Colonic mucosa (tissue), 4 donors: ENCODE measurements around the gene KCNH5. TPM values are rescaled to one million over a fixed set of nuclear protein-coding genes. Genes with fewer than 3 reads are reported as not detected.

ENCODE experiments used
- DNase-seq: peaks from one replicate; pipeline ENCODE4 v3.0.0-alpha.2; 2020
- H3K27ac ChIP-seq: fragments of 200-600 bp; one replicate; pipeline ENCODE4 v1.8.0; 2021
- H3K27me3 ChIP-seq: fragments of 200-600 bp; one replicate; pipeline ENCODE4 v1.8.0; 2021
- H3K36me3 ChIP-seq: fragments of 200-600 bp; one replicate; pipeline ENCODE4 v1.8.0; 2021
- H3K4me1 ChIP-seq: fragments of 200-600 bp; one replicate; pipeline ENCODE4 v1.8.0; 2021; ENCODE audit warnings: mild to moderate bottlenecking
- H3K4me3 ChIP-seq: fragments of 200-600 bp; one replicate; pipeline ENCODE4 v1.8.0; 2021
- H3K9ac ChIP-seq, 2 donors: one replicate each; pipeline ENCODE4 v1.7.0; 2013; ENCODE audit warnings: control low read depth in 2 of 2, low read depth in 2 of 2, low read length in 2 of 2
- H3K9me3 ChIP-seq: fragments of 200-600 bp; one replicate; pipeline ENCODE4 v1.8.0; 2021
- CTCF ChIP-seq: fragments of 200-600 bp; IDR thresholded peaks from one replicate; pipeline ENCODE4 v1.8.0; 2022; ENCODE audit warnings: antibody characterized with exemption, mild to moderate bottlenecking
- intact Hi-C: fragments of 100-400 bp; cut with DNase I; formaldehyde crosslinking; loops from one replicate; pipeline ENCODE4 v1.14.1; 2022
- total RNA-seq, 2 donors: library from RNA; stranded (reverse); fragmentation: NEBNext Ultra II Directional in 1 of 2; extraction: Animal tissue kit (Norgen Biotek cat#: 25700) in 1 of 2; gene quantifications; one replicate each; pipeline ENCODE4 v1.2.1, GENCODE V29; 2021
- donor health status: healthy.
- donor health status: DM: no; HTN: no; CAD: no.
- donor health status: DM: no; HTN: no; CAD: no.

The KCNH5 gene
- total RNA-seq, 2 donors from 2014 or later = 0.11 TPM; not detected in 1

- Histone ChIP-seq H3K36me3 (no peaks in the 10 kb centered on the region), H3K9me3 (no peaks in the 10 kb centered on the region), H3K9ac (no peak overlapping the region), H3K27me3 (no peaks in the 10 kb centered on the region), H3K4me1 (no peaks in the 10 kb centered on the region), H3K4me3 (no peak overlapping the region), H3K27ac (no peak overlapping the region)
- DNase-seq = no peak
- TF ChIP-seq CTCF = no peak
- intact Hi-C loops = no loop called here
Observed at GRCh38 chr14:62939970-62940369, 105.3 kb downstream of the KCNH5 start.

GRCh38 chr14:62938778-62939177 is 106.5 kb downstream of the KCNH5 start:
- intact Hi-C loops = no loop called here
- no peak for DNase-seq
- TF ChIP-seq CTCF = no peak
- Histone ChIP-seq H3K9me3 (no peaks in the 10 kb centered on the region), H3K27me3 (no peaks in the 10 kb centered on the region), H3K9ac (no peak overlapping the region), H3K36me3 (no peaks in the 10 kb centered on the region), H3K4me1 (no peaks in the 10 kb centered on the region), H3K4me3 (no peak overlapping the region), H3K27ac (no peak overlapping the region)

GRCh38 chr14:62934439-62934838 is 110.8 kb downstream of the KCNH5 start:
- H3K9me3 ChIP-seq = no peaks in the 10 kb centered on the region
- intact Hi-C loops = no loop called here
- H3K9ac ChIP-seq = no peak overlapping the region
- no peaks in the 10 kb centered on the region for H3K4me1 ChIP-seq
- DNase-seq = no peak
- no peaks in the 10 kb centered on the region for H3K36me3 ChIP-seq
- no peak overlapping the region for H3K27ac ChIP-seq
- no peaks in the 10 kb centered on the region for H3K27me3 ChIP-seq
- no peak overlapping the region for H3K4me3 ChIP-seq
- TF ChIP-seq CTCF = no peak

- Histone ChIP-seq H3K36me3 (no peaks in the 10 kb centered on the region), H3K27ac (no peak overlapping the region), H3K27me3 (no peaks in the 10 kb centered on the region), H3K4me3 (no peak overlapping the region), H3K9me3 (no peaks in the 10 kb centered on the region), H3K9ac (no peak overlapping the region), H3K4me1 (no peaks in the 10 kb centered on the region)
- no peak for TF ChIP-seq CTCF
- intact Hi-C loops = no loop called here
- DNase-seq = no peak
Observed at GRCh38 chr14:62921466-62921865, 123.8 kb downstream of the KCNH5 start.

GRCh38 chr14:62916551-62916950 is 128.7 kb downstream of the KCNH5 start:
- H3K4me3 ChIP-seq = no peak overlapping the region
- H3K27ac ChIP-seq = no peak overlapping the region
- no peaks in the 10 kb centered on the region for H3K36me3 ChIP-seq
- H3K9ac ChIP-seq = no peak overlapping the region
- TF ChIP-seq CTCF = no peak
- no peaks in the 10 kb centered on the region for H3K9me3 ChIP-seq
- DNase-seq = no peak
- no peaks in the 10 kb centered on the region for H3K4me1 ChIP-seq
- H3K27me3 ChIP-seq = no peaks in the 10 kb centered on the region
- intact Hi-C loops = no loop called here

GRCh38 chr14:62914873-62915272 is 130.4 kb downstream of the KCNH5 start:
- Histone ChIP-seq H3K9ac (no peak overlapping the region), H3K9me3 (no peaks in the 10 kb centered on the region), H3K4me1 (no peaks in the 10 kb centered on the region), H3K4me3 (no peak overlapping the region), H3K36me3 (no peaks in the 10 kb centered on the region), H3K27ac (no peak overlapping the region), H3K27me3 (no peaks in the 10 kb centered on the region)
- no peak for TF ChIP-seq CTCF
- intact Hi-C loops = no loop called here
- no peak for DNase-seq
